GM12878 (cell line): ENCODE results near the gene CRTC1. TPM values are rescaled to one million over a fixed set of nuclear protein-coding genes. Genes with fewer than 3 reads are reported as not detected.
A peak's percentile ranks its signal among the peaks of the same experiment; 100 is the strongest.

ENCODE experiments used
- ASH2L ChIP-seq: fragments of 300-600, 200-600 bp; sonication (generic); IDR thresholded peaks from 2 replicates; pipeline ENCODE4 v1.6.1; 2017; ENCODE audit warnings: low read depth, mild to moderate bottlenecking, borderline replicate concordance
- ATF3 ChIP-seq: IDR thresholded peaks from 2 replicates; pipeline ENCODE4 v1.6.1; 2011; ENCODE audit warnings: low read depth, mild to moderate bottlenecking, low read length, moderate library complexity, borderline replicate concordance; ENCODE audit errors: extremely low read depth
- BMI1 ChIP-seq: fragments of 450-650 bp; IDR thresholded peaks from 2 replicates; pipeline ENCODE4 v1.6.1; 2016; ENCODE audit warnings: mild to moderate bottlenecking, moderate library complexity, borderline replicate concordance
- CBX3 ChIP-seq: fragments of 200-600 bp; sonication (generic); IDR thresholded peaks from 2 replicates; pipeline ENCODE4 v1.6.1; 2016; ENCODE audit warnings: low read depth, borderline replicate concordance
- CEBPB ChIP-seq, 2 experiments: fragments of 150-350 bp in 1 of 2; IDR thresholded peaks; 2 replicates each; pipeline ENCODE4 v1.6.1; 2012 to 2014; ENCODE audit warnings: low read depth in 2 of 2, low read length in 2 of 2, borderline replicate concordance in 1 of 2, inconsistent platforms in 1 of 2
- IRF3 ChIP-seq: fragments of 450-650 bp; IDR thresholded peaks from 2 replicates; pipeline ENCODE4 v1.6.1; 2014; ENCODE audit warnings: mild to moderate bottlenecking
- NFYA ChIP-seq: IDR thresholded peaks from 2 replicates; pipeline ENCODE4 v1.6.1; 2011; ENCODE audit warnings: low read depth, mild to moderate bottlenecking, low read length, improper control_type of control experiment, borderline replicate concordance
- NKRF ChIP-seq: fragments of 450-650 bp; conservative IDR thresholded peaks from 2 replicates; pipeline ENCODE4 v1.6.1; 2017; ENCODE audit warnings: mild to moderate bottlenecking, moderate library complexity
- POLR2AphosphoS2 ChIP-seq: IDR thresholded peaks from 2 replicates; pipeline ENCODE4 v1.6.1; 2011; ENCODE audit warnings: low read depth, mild to moderate bottlenecking, low read length, improper control_type of control experiment, moderate library complexity
- SREBF2 ChIP-seq: IDR thresholded peaks from 2 replicates; pipeline ENCODE4 v1.6.1; 2012; ENCODE audit warnings: mild to moderate bottlenecking, low read length
- SRF ChIP-seq, 2 experiments: IDR thresholded peaks; 2 replicates each; pipeline ENCODE4 v1.6.1; 2011; ENCODE audit warnings: low read depth in 2 of 2, low read length in 2 of 2, mild to moderate bottlenecking in 1 of 2, moderate library complexity in 1 of 2
- ZNF592 ChIP-seq: fragments of 450-650 bp; IDR thresholded peaks from 2 replicates; pipeline ENCODE4 v1.6.1; 2017; ENCODE audit warnings: mild to moderate bottlenecking, moderate library complexity
- ZNF622 ChIP-seq: fragments of 450-650 bp; IDR thresholded peaks from 2 replicates; pipeline ENCODE4 v1.6.1; 2017; ENCODE audit warnings: mild to moderate bottlenecking, inconsistent platforms
- polyA plus RNA-seq, 11 experiments: library from polyadenylated mRNA; depleted of rRNA in 4 of 11; unstranded in 6 of 11; stranded (reverse) in 5 of 11; fragments of >200 nt; fragmentation: Nextera tagmentation in 4 of 11; fragmentation: Illumina TruSeq in 1 of 11; extraction: Ambion mirVana in 4 of 11; extraction: Trizol in 1 of 11; gene quantifications; 1 replicate in 1 of 11; 2 replicates in 10 of 11; pipeline versions ENCODE4 v1.2.1 to v1.2.3, GENCODE V29; 2011 to 2016; ENCODE audit warnings: inconsistent platforms in 2 of 11, missing spikeins in 2 of 11, low read depth in 1 of 11
- total RNA-seq, 4 experiments: library from RNA; depleted of rRNA in 3 of 4; stranded (reverse); fragments of >200 nt in 3 of 4; fragmentation: Illumina TruSeq in 1 of 4; extraction: Trizol in 1 of 4; gene quantifications; 2 replicates each; pipeline versions ENCODE4 v1.2.1 to v1.2.3, GENCODE V29; 2013 to 2021
- TF ChIP-seq, protein P1 (sequence below): fragments of 450-650 bp; IDR thresholded peaks from 2 replicates; pipeline ENCODE4 v1.6.1; 2016; ENCODE audit warnings: mild to moderate bottlenecking
- TF ChIP-seq, protein P2 (sequence below): fragments of 450-650 bp; IDR thresholded peaks from 2 replicates; pipeline ENCODE4 v1.6.1; 2017; ENCODE audit warnings: mild to moderate bottlenecking, moderate library complexity

The CRTC1 gene
- total and polyA plus RNA-seq, 10 of the 15 experiments (the other 5 are each of a cell fraction or from before 2014, with no cell fraction given), result 0.02 to 4.6 (median 1.1) TPM; not detected in 1

DNA sequence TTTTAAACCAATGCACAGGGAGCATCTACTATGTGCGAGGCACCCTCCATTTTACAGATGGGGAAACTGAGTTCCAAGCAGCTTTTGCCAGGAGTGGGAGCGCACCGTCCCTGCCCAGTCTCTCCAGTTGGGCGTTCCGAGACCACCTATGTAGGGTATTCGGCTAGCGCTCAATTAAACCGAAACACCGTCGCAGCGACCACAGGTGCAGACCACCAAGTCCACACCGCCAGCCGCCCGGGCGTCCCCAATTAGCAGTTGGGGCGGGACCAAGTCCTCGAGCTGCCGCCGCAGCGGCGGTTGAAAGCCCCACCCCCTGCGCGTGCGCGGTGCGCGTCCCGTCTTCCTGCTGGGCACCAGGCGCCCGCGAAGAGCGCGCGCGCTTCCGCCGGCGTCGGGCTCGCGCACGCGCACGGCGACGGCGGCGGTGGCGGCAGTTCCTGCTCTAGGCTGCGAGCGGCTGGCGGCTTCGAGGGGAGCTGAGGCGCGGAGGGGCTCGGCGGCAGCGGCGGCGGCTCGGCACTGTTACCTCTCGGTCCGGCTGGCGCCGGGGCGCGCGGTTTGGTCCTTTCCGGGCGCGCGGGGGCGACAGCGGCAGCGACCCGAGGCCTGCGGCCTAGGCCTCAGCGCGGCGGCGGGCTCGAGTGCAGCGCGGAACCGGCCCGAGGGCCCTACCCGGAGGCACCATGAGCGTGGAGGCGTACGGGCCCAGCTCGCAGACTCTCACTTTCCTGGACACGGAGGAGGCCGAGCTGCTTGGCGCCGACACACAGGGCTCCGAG, 148.2 kb downstream of the CRTC1 start, which contains the start of gene UPF1 (continued):
- TF ChIP-seq CEBPB (IDR thresholded peaks at IDR 0.05; ENCODE audit: borderline replicate concordance in 1 of 2, low read depth in 2 of 2, low read length in 2 of 2) (no peak), IRF3 (no peak), ZNF592 (no peak), SRF (IDR thresholded peaks at IDR 0.05; ENCODE audit: low read depth in 2 of 2, low read length in 2 of 2) (no peak), ZNF622 (no peak), SREBF2 (no peak), NFYA (no peak), POLR2AphosphoS2 (peak; percentile 75; the same call in 1 of the 2 replicates), BMI1 (no peak), CBX3 (no peak), NKRF (peak; percentile 93), ATF3 (no peak), ASH2L (peak; percentile 36; the same call in 1 of the 2 replicates)
- TF ChIP-seq, protein P1, sequence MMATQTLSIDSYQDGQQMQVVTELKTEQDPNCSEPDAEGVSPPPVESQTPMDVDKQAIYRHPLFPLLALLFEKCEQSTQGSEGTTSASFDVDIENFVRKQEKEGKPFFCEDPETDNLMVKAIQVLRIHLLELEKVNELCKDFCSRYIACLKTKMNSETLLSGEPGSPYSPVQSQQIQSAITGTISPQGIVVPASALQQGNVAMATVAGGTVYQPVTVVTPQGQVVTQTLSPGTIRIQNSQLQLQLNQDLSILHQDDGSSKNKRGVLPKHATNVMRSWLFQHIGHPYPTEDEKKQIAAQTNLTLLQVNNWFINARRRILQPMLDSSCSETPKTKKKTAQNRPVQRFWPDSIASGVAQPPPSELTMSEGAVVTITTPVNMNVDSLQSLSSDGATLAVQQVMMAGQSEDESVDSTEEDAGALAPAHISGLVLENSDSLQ, result no peak
- TF ChIP-seq, protein P2, sequence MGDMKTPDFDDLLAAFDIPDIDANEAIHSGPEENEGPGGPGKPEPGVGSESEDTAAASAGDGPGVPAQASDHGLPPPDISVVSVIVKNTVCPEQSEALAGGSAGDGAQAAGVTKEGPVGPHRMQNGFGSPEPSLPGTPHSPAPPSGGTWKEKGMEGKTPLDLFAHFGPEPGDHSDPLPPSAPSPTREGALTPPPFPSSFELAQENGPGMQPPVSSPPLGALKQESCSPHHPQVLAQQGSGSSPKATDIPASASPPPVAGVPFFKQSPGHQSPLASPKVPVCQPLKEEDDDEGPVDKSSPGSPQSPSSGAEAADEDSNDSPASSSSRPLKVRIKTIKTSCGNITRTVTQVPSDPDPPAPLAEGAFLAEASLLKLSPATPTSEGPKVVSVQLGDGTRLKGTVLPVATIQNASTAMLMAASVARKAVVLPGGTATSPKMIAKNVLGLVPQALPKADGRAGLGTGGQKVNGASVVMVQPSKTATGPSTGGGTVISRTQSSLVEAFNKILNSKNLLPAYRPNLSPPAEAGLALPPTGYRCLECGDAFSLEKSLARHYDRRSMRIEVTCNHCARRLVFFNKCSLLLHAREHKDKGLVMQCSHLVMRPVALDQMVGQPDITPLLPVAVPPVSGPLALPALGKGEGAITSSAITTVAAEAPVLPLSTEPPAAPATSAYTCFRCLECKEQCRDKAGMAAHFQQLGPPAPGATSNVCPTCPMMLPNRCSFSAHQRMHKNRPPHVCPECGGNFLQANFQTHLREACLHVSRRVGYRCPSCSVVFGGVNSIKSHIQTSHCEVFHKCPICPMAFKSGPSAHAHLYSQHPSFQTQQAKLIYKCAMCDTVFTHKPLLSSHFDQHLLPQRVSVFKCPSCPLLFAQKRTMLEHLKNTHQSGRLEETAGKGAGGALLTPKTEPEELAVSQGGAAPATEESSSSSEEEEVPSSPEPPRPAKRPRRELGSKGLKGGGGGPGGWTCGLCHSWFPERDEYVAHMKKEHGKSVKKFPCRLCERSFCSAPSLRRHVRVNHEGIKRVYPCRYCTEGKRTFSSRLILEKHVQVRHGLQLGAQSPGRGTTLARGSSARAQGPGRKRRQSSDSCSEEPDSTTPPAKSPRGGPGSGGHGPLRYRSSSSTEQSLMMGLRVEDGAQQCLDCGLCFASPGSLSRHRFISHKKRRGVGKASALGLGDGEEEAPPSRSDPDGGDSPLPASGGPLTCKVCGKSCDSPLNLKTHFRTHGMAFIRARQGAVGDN, result peak; percentile 88
